GM18868 (cell line): ENCODE data around the gene SLC19A1.
A peak's percentile ranks its signal among the peaks of the same experiment; 100 is the strongest.

Experiments used
- ATAC-seq: cut with Tn5 transposase; IDR thresholded peaks from one replicate; pipeline ENCODE4 v1.9.1; 2021; ENCODE audit warnings: mild to moderate bottlenecking, moderate library complexity; ENCODE audit not compliant: unreplicated experiment

Gene SLC19A1

DNA sequence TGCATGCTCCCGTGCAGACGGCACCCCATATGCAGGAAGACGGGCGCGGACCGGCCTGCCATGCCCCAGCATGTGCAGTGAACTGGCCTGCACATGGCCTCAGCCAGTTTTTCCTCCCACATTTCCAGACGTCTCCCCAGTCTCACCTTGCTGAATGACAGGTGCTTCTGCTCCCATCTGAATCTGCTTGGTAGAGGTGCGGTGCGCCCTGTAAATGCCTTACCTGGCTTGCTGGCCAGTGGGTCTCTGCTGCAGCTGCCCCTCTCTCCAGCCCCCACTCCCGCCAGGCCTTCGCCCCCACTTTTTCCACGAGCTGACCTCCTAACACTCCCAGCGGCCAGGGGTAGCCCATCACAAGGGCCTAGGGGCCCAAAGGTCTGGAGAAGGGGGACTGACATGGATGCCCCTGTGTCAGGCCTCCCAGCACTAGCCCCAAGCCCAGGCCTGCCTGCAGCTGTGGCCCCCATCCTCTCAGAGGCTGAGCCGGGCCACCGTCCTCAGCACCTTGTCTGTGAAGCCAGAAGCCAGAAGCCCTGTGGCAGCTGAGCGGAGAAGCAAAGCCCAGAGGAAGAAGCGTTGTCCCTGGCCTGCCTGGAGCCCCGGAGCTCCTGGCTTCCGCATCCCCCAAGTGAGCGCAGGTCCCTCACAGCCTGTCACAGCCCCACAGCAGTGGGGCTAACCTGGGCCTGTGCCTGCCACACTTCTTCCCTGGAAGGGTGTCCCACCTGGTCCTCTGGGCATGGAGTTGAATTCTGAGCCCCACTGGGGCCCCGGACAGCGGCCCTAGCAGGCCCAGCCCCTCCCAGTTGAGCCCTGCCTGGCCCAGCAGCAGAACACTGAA lies 3.7 kb upstream of the SLC19A1 start:
- ATAC-seq = no peak

DNA sequence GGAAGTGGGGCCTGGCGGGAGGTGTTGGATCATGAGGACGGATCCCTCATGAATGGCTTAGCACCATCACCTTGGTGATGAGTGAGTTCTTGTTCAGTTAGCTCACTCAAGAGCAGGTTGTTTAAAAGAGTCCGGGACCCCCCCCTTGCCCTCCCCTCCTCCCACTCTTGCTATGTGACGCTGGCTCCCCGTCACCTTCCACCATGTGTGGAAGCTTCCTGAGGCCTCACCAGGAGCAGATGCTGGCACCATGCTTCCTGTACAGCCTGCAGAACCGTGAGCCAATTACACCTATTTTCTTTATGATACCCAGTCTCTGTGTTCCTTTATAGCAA lies 3.0 kb upstream of the SLC19A1 start:
- ATAC-seq = no peak

DNA sequence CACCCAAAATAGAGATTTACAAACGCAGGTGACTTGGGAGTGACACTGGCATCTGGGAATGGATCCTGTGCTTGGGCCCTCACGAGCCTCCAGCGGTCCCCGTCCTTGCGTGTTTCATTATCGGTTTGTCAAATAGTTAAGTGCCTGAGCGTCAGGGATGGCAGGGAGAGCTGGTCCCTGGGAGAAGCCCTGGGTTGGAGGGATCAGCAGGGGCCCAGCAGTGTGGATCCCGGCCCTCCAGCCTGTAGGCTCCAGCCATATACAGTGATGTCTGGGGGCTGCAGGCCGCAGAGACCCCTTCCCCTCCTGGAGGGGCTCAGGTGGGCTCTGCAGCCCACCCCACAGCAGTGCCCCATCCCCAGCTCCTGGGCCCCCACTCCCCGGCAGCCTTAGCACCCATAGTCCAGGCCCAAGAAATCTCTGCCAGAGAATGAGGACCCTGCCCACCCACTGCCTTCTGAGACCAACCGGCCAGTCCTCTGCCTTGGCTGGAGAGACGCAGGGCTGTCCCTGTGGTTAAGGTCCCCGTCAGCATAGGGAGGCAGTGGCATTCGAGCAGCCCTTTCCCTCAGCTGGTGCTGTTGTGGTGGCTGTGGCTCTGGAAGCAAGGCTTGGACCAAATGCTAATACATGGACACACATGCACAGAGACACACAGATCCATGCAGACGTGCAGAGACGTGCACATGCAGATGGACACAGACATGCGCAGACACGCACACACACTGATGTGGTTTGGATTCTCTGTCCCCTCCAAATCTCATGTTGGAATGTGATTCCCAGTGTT lies 2.4 kb upstream of the SLC19A1 start:
- ATAC-seq = no peak

DNA sequence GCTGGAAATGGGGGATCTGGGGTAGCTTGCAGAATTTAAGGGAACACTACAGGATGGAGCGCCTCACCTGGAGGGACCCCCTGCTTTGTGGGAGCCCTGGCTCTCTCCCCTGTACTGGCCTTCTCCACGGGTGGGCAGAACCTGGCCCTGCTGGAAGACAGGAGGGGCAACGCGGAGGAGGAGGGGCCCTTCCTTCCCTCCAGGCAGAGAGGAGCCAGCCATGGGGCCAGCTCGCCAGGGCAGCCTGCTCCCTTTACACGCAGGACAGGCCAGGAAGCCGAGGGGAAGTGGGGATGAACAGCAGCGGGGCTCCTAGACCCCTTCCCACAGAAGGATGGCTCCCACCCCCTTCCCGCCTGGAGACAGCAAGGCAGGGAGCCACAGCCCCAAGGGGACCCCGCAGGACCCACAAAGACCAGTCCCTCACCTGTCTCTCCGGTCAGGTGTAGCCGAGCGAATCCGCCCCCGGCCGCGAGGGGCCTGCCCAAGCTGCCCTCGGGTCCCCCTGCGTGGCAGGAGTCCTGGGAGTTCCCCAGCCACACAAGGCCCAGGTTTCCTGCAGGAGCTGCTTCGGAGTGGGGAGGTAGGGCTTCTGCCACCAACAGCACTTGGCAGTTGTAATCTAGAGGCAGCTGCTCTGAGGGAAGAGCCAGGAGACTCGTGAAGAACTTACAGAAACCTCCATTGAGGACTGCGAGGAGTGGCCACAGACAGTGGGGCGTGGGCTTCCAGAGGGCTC lies 1.6 kb upstream of the SLC19A1 start:
- ATAC-seq = no peak

DNA sequence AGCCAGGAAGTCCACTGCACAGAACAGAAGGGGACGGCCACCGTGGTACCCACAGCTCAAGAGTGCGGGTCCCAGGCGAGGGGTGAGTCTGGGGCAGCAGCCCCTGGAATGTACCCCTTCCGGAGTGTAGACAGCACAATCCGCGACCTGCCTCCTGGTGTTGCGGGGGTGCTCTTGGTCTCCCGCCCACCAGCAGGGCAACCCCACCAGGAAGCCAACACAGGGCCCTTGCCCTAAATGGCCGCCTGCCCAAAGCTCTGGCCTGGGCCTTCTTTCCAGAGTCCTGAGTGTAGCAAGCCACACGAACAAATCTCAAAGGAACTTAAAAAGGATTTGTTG lies 1.1 kb upstream of the SLC19A1 start:
- ATAC-seq = no peak

DNA sequence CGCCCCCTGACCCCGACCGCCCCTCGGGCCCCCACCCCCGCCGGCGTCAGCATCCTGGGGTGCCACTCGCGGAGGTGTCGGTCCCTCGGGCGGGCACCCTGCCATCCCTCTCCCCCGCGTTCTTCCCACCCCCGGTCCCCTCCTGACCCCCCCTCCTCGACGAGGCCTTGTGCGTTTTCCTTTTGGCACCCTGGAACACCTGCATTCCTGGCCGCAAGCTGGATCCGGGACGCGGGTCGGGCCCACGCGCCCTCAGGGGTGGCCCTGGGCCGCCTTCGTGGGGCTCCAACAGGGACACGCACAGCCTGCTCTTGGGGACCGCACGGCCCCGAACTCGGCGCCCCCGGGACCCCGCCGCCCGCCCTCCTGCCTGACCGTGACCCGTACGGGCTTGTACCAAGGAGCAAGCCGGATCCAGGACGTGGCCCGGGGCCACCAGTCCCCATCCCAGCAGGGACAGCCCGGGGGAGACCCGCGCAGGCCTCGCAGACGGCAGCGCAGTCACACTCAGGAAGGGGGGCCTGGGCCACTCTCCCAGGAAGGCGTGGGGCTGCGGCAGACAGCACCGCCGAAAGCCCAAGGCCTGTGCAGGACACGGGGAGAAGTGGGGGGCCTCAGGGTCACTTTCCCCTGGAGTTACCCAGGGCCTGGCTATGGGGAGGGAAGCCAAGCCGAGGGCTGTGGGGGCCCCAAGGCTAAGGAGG lies 579 bp upstream of the SLC19A1 start:
- ATAC-seq = no peak

DNA sequence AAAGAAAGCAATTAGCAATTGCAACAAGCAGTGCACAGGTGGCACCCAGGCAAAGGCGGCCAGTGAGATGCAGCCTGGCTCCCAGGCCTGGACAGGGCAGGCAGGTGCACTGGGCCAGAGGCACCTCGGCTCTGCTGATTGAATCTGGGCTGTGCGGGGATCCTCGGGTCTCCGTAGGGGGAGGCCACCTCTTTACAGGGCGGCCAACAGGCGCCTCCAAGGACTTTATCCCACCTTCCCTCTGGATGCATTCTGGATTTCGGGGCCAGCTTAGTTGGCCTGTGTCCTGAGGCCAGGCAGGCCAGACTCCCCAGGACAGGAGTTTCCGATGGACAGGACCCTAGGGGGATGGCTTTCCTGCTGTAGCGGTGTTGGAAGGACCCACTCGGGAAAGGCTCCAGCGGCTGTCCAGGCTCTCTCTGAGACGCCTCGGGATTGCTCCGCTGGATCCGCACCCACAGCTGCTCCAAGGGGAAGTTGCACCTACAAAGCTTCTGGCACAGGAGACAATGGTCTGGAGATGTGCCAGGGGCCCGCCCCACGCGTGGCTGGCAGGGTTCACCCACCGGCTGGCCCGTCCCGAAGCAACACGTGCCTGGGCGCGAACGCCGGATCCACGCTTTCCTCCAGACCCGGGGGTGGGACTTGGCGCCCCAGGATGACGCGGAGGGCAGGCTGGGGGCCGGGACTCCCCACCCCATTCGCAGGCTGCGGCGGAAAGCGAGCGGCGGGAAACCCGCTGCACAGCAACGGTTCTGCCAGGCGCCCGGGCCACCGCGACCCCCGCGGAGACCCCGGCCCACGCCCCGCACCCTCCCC lies 810 bp downstream of the SLC19A1 start:
- peak; percentile 57 for ATAC-seq

DNA sequence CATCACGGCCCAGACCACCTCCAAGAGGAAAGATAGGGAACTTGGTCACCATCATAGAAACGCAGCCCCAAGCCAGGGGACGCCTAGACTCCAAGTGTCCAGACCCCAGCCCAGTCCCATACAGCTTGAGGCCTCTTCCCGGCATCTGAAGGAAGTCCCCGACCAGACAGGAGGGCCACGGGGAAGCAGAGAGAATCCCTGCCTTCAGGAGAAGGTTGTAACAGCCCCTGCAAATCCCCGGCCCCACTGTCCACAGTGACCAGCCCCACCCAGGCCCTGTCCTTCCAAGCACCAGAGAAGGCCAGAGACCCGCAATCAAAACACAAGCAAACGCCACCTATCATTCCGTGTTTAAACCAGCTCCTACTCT lies 1.7 kb downstream of the SLC19A1 start:
- ATAC-seq = no peak

DNA sequence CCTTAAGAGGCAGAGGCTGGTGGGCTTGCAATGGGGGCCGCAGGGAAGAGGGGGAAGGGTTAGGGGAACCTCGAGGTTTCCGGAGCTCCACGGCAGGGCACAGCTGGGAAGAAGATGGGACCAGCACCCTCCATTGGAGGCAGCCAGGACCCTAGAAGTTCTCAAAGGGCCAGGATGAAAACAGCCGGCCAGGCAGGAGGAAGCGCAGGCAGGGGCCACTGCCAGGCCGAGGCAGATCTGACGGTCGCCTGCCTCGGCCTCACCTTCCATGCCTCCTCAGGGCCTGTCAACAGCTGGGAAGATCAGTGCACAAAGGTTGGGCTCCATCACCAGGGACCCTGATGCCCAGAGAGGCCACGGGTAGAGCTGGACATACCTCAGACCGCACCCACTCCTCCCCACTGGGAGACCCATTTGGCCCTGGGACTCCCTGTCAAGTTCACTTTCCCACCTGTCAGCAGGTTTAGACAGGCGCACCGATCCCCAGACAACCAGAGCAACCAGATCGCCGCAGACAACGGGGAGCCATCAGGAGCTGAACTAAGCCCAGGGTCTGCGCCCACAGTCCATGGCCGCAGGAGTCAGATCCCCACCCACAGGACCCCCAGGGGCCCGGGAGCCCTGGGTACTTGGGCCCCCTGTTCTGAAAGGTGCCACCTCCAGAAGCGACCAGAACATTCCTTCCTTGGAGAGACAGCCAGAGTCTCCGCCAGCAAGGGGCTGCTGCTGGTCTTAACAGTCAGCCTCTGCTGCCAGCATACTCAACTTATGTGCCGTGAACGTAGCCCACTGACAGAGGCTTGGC lies 2.2 kb downstream of the SLC19A1 start:
- no peak for ATAC-seq

DNA sequence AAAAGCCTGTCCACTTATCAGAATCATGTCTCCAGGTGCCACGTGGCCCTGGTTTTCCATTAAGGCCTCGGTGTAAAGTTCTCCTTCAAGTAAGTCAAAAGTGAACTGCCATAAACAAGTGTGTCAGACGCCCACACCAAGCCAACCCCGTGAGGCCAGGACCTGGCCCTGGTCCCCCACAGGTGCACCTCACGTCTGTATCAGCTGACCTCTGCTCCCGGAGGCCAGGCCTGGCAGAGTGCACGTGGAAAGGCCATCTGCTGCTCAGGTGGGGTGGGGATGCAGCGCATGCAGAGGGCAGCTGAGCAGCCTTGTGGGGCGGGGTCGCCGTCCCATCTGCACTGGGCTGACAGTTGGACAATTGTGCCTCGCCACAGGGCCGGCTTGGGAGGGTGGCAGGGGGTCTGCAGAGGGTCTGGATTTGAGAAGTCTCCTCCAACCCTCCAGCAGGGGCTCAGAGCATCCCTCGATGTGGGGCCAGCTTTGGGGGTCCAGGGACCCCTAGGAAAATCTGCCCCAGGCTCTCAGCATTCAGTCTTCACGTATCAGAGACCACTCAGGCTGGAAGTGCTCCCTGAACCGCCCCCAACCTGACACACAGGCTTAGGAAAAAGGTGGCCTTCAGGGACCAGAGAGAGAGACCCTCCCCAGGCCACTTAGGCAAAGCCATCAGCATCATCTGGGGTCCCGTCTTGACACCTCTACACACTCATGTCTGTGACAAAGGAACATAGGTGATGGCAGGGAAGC lies 3.0 kb downstream of the SLC19A1 start:
- no peak for ATAC-seq

DNA sequence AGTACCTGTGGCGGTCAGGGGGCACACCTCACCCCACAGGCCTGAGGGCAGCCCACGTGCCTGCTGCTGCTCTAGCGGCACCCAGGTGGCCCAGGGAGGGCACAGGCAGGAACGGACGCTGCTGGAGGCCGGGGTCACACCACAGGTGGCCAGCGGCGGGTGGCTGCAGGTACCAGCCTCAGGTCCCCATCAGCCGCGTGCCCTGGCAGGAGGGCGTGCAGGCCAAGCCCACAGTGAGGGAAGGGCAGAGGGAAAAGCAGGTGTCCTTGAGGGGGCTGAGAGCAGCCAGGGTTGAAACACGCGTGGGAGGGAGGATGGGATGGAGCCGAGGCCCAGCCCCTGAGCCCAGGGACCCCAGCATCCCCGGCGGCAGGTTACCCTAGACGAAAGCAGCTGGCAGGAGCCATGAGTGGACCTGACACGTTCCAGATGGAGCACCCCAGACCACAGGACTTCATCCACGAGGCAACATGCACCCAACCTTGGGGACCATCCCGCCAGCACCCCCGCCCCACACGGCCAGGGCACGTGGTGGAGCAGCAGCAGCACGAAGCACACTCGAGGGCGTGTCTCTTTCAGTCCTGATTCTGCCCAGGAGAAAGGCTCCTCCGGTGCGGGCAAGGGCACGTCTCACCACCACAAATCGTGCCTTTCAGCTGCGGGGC lies 3.7 kb downstream of the SLC19A1 start:
- no peak for ATAC-seq

DNA sequence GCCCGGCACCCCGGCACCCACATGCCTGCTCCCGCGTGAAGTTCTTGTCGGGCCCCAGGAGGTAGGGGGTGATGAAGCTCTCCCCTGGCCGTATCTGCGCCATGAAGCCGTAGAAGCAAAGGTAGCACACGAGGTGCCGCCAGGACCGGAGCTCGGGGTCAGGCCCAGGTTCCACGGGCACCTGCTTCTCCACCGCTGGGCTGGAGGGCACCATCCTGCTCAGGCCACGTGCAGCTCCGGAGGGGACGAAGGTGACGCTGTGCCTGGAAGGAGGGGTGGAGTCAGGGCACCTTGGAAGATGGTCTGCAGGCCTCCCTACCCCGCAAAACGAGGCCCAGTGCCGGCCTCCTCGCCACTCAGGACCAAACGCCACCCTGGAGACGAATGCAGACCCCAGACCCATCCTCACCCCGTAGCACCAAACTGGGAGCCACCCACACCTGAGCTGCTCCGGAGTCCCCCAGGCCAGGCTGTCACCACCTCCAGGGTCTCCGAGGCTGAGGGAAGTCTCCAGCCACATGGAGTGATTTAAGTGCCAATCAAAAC lies 4.4 kb downstream of the SLC19A1 start:
- no peak for ATAC-seq

DNA sequence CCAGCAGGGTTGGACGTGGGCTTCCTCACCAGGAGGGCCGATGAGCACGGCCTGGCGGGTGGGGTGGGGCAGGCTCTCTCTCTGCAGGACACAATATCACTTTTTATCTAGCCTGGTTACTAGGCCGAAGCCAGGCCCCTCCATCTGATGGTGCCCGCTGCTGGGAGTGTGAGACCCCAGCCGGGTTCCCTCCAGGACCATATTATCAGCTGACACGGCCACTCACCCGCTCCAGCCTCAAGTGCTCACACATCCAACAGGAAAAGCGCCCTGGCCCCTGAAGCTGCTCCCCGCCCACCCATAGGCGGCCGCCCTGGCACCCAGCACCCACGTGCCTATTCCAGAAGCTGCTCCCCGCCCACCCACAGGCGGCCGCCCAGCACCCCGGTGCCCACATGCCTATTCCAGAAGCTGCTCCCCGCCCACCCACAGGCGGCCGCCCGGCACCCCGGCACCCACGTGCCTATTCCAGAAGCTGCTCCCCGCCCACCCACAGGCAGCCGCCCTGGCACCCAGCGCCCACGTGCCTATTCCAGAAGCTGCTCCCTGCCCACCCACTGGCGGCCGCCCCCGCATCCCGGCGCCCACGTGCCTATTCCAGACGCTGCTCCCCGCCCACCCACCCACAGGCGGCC lies 5.0 kb downstream of the SLC19A1 start:
- ATAC-seq = no peak

DNA sequence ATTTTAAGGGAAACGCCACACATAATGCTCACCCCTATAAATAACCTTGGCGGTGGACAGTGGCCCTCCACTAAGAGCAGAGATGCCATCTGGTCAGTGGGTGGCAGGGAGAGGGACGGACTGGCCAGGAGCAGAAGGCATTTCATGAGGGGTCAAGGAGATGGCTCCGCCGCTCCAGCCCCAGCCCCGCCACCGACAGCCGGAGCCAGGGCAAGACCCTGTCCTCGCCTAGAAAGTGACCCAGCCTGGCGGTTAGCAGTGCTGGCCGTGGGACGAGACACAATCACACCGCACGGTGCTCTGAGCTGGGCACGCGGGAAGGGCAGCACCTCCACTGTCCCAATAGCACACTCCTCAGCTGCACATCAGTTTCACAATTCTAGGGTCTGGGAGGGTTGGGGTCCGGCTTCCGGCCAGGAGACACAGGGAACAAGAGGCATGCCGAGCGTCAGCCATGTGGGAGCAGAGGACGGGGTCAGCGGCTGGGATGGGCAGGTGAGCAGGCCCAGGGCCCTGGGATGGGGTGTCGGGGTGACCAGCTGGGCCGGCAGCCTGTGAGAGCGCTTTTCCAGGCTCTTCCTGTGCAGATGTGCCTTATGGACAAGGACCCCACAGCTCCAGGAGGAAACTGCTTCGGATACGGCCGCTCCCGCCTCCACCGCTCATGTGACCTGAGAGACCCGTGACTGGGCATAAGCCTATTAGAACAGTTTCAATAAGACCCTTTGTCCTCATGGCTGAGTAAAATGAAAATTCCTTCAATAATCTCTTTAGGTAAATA lies 5.7 kb downstream of the SLC19A1 start:
- ATAC-seq = no peak

DNA sequence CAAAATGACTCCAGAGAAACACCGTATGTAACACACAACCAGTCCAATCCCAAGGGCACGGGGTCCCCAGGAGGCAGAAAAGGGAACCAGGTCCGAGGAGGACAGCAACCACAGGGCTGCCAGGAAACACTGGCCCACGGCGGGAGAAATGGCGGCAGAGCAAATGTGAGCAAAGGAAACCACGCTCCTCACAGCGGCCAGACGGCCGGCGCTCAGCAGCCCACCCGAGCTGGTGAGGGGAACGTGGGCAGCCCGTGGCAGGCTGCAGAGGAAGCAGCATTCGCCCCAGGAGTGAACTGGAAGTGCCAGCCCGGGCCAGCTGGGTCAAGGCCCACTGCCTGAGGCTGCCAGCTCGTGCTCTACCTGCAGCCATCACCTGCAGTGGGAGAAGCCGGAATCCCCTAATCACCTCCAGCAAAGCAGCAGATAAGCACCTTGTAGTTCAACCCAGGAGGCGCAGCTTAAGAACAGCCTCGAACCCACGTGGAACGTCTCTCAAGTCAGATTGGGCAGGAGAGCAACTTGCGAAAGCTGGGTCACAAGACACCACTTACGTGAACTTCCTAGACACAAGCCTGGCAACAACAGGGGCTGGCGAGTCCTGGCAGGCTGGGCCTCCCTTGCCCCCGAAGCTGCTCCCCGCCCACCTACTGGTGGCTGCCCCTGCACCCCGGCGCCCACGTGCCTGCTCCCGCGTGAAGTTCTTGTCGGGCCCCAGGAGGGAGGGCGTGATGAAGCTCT lies 6.7 kb downstream of the SLC19A1 start:
- no peak for ATAC-seq

DNA sequence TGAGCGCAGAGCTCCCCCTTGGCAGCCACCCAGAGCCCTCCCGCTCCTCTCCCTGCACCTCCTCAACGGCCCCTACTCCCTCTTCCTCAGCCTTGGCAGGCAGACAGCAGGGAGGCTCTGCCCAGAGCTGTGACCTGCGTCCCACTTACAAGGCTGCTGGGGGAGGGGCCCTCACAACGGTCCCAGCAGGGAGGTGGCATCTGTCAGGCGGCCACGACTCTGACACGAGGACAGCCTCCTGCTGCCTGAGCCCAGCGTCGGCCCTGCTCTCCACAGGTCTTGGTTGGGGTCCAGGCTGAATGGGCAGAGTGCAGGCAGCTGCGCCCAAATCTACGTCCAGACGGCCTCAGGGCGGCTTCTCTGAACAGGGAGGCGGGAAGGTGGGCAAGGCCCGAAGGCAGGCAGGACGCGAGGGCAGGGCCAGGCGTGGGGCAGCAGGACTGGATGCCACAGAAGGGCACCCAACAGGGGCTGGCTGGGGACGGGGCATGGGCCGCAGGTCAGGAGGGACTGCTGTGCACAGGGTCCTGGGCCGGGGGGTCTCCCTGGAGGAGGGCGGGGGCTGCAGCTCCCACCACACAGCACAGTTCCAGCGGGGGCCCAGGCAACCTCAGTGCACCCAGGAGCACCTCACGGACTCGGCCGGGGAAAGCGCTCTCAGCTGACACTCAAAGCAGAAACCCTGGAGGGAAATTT lies 7.5 kb downstream of the SLC19A1 start:
- ATAC-seq = no peak
